ENCODE measurements around the gene SNN. TPM values are rescaled to one million over a fixed set of nuclear protein-coding genes. Genes with fewer than 3 reads are reported as not detected.

SNN gene
- total RNA-seq, 1 experiment from 2014 or later = 27.4 TPM

GRCh38 chr16:11717811-11718210, 49.6 kb downstream of the SNN start:
- Histone ChIP-seq H3K27ac (ENCODE audit: low read length) (peak overlapping the region; percentile 32), H2AFZ (ENCODE audit: low read length) (no peak overlapping the region), H3K9me2 (replicated peaks; ENCODE audit: insufficient read depth, low read length) (no peaks in the 10 kb centered on the region), H4K20me1 (ENCODE audit: insufficient read depth, low read depth, low read length) (no peaks in the 10 kb centered on the region; the same call in 1 of the 2 replicates), H3K36me3 (ENCODE audit: insufficient read depth, low read length) (peaks cover 39% of the 10 kb centered on the region), H3K4me3 (ENCODE audit: low read length) (no peak overlapping the region), H3K79me2 (ENCODE audit: low read length) (peaks cover 33% of the 10 kb centered on the region), H3K27me3 (ENCODE audit: low read length) (no peaks in the 10 kb centered on the region), H3K9ac (ENCODE audit: low read length) (no peak overlapping the region), H3K9me3 (ENCODE audit: low read length) (no peaks in the 10 kb centered on the region), H3K4me2 (ENCODE audit: low read depth, low read length, poor library complexity, severe bottlenecking) (no peak overlapping the region), H3K4me1 (ENCODE audit: low read length) (peaks cover 43% of the 10 kb centered on the region)
- no peak for DNase-seq

DNA sequence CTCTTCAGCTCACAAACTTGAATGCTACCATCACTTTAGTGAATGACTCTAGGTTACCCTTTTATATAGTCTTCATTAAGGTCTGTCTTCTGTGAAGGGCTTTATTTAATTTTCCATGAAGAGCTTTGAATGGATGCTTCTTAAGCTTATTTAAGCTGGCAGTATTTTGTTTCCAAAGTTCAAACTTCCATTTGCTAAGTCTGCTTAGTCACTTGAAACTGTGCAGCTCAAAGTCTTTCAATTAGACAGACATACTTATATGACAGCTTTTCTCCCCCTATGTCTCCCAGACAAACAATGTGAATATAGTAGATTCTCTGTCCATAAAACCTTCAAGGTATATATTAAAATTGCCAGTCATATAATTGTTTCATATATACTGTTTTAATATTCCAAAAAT, 50.9 kb downstream of the SNN start:
- no peaks in the 10 kb centered on the region for H3K9me3 ChIP-seq (ENCODE audit: low read length)
- H3K4me3 ChIP-seq (ENCODE audit: low read length) = no peak overlapping the region
- no peak overlapping the region for H2AFZ ChIP-seq (ENCODE audit: low read length)
- peaks cover 56% of the 10 kb centered on the region for H3K4me1 ChIP-seq (ENCODE audit: low read length)
- no peaks in the 10 kb centered on the region for H3K27me3 ChIP-seq (ENCODE audit: low read length)
- H3K79me2 ChIP-seq (ENCODE audit: low read length) = peaks cover 27% of the 10 kb centered on the region
- H3K36me3 ChIP-seq (ENCODE audit: insufficient read depth, low read length) = peaks cover 32% of the 10 kb centered on the region
- H3K4me2 ChIP-seq (ENCODE audit: low read depth, low read length, poor library complexity, severe bottlenecking) = no peak overlapping the region
- DNase-seq = no peak
- no peaks in the 10 kb centered on the region for H3K9me2 ChIP-seq (replicated peaks; ENCODE audit: insufficient read depth, low read length)
- H3K27ac ChIP-seq (ENCODE audit: low read length) = no peak overlapping the region
- H3K9ac ChIP-seq (ENCODE audit: low read length) = no peak overlapping the region
- no peaks in the 10 kb centered on the region for H4K20me1 ChIP-seq (ENCODE audit: insufficient read depth, low read depth, low read length)

- peaks cover 31% of the 10 kb centered on the region for H3K79me2 ChIP-seq (ENCODE audit: low read length)
These were observed 51.5 kb downstream of the SNN start for GRCh38 chr16:11719762-11720161.

GRCh38 chr16:11721781-11722467, 53.7 kb downstream of the SNN start:
- no peaks in the 10 kb centered on the region for H3K9me2 ChIP-seq (replicated peaks; ENCODE audit: insufficient read depth, low read length)
- H3K4me1 ChIP-seq (ENCODE audit: low read length) = peaks cover 44% of the 10 kb centered on the region
- no peaks in the 10 kb centered on the region for H3K9me3 ChIP-seq (ENCODE audit: low read length)
- no peaks in the 10 kb centered on the region for H3K27me3 ChIP-seq (ENCODE audit: low read length)
- H3K4me3 ChIP-seq (ENCODE audit: low read length) = no peak overlapping the region
- H3K27ac ChIP-seq (ENCODE audit: low read length) = peak overlapping the region; percentile 45
- H2AFZ ChIP-seq (ENCODE audit: low read length) = no peak overlapping the region
- H3K36me3 ChIP-seq (ENCODE audit: insufficient read depth, low read length) = peaks cover 29% of the 10 kb centered on the region
- H3K9ac ChIP-seq (ENCODE audit: low read length) = no peak overlapping the region
- peaks cover 25% of the 10 kb centered on the region for H3K79me2 ChIP-seq (ENCODE audit: low read length)
- no peaks in the 10 kb centered on the region for H4K20me1 ChIP-seq (ENCODE audit: insufficient read depth, low read depth, low read length)
- H3K4me2 ChIP-seq (ENCODE audit: low read depth, low read length, poor library complexity, severe bottlenecking) = peak overlapping the region; percentile 33
- no peak for DNase-seq

More at GRCh38 chr16:11719762-11720161, 51.5 kb downstream of the SNN start:
- H4K20me1 ChIP-seq (ENCODE audit: insufficient read depth, low read depth, low read length) = no peaks in the 10 kb centered on the region
- peaks cover 59% of the 10 kb centered on the region for H3K4me1 ChIP-seq (ENCODE audit: low read length)
- peaks cover 36% of the 10 kb centered on the region for H3K36me3 ChIP-seq (ENCODE audit: insufficient read depth, low read length)
- no peak overlapping the region for H3K27ac ChIP-seq (ENCODE audit: low read length)
- no peak overlapping the region for H3K4me2 ChIP-seq (ENCODE audit: low read depth, low read length, poor library complexity, severe bottlenecking)
- H3K9me2 ChIP-seq (replicated peaks; ENCODE audit: insufficient read depth, low read length) = no peaks in the 10 kb centered on the region
- no peaks in the 10 kb centered on the region for H3K9me3 ChIP-seq (ENCODE audit: low read length)
- no peak overlapping the region for H3K4me3 ChIP-seq (ENCODE audit: low read length)
- H3K27me3 ChIP-seq (ENCODE audit: low read length) = no peaks in the 10 kb centered on the region
- DNase-seq = no peak
- no peak overlapping the region for H3K9ac ChIP-seq (ENCODE audit: low read length)
- no peak overlapping the region for H2AFZ ChIP-seq (ENCODE audit: low read length)

GRCh38 chr16:11722468-11722808, 54.2 kb downstream of the SNN start:
- Histone ChIP-seq H3K9me2 (replicated peaks; ENCODE audit: insufficient read depth, low read length) (no peaks in the 10 kb centered on the region), H2AFZ (ENCODE audit: low read length) (no peak overlapping the region), H3K4me1 (ENCODE audit: low read length) (peaks cover 44% of the 10 kb centered on the region), H3K79me2 (ENCODE audit: low read length) (peaks cover 27% of the 10 kb centered on the region), H4K20me1 (ENCODE audit: insufficient read depth, low read depth, low read length) (no peaks in the 10 kb centered on the region), H3K27ac (ENCODE audit: low read length) (peak overlapping the region; percentile 45), H3K27me3 (ENCODE audit: low read length) (no peaks in the 10 kb centered on the region), H3K4me2 (ENCODE audit: low read depth, low read length, poor library complexity, severe bottlenecking) (peak overlapping the region; percentile 33), H3K9ac (ENCODE audit: low read length) (no peak overlapping the region), H3K9me3 (ENCODE audit: low read length) (no peaks in the 10 kb centered on the region), H3K36me3 (ENCODE audit: insufficient read depth, low read length) (peaks cover 29% of the 10 kb centered on the region), H3K4me3 (ENCODE audit: low read length) (no peak overlapping the region)
- no peak for DNase-seq

- Histone ChIP-seq H3K36me3 (ENCODE audit: insufficient read depth, low read length) (peaks cover 46% of the 10 kb centered on the region; the same call in 1 of the 2 replicates), H3K4me3 (ENCODE audit: low read length) (no peak overlapping the region), H3K4me1 (ENCODE audit: low read length) (peaks cover 30% of the 10 kb centered on the region), H2AFZ (ENCODE audit: low read length) (no peak overlapping the region), H3K27me3 (ENCODE audit: low read length) (no peaks in the 10 kb centered on the region), H3K9me3 (ENCODE audit: low read length) (no peaks in the 10 kb centered on the region), H3K27ac (ENCODE audit: low read length) (no peak overlapping the region), H3K9ac (ENCODE audit: low read length) (no peak overlapping the region), H4K20me1 (ENCODE audit: insufficient read depth, low read depth, low read length) (no peaks in the 10 kb centered on the region), H3K4me2 (ENCODE audit: low read depth, low read length, poor library complexity, severe bottlenecking) (no peak overlapping the region), H3K9me2 (replicated peaks; ENCODE audit: insufficient read depth, low read length) (no peaks in the 10 kb centered on the region), H3K79me2 (ENCODE audit: low read length) (peaks cover 46% of the 10 kb centered on the region)
- DNase-seq = no peak
These were observed 57.2 kb downstream of the SNN start for GRCh38 chr16:11725457-11725856.

DNA sequence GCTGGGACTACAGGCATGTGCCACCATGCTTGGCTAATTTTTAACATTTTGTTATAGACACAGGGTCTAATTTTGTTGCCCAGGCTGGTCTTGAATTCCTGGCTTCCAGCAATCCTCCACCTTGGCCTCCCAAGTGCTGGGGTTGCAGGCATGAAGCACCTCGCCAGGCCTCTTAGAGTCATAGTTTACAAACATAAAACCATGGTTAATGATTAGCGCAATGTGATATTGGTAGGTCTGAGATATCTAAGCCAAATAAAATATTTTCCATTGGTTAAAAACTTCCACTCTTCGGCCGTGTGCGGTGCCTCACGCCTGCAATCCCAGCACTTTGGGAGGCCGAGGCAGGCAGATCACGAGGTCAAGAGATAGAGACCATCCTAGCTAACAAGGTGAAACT, 57.8 kb downstream of the SNN start:
- no peak overlapping the region for H3K4me2 ChIP-seq (ENCODE audit: low read depth, low read length, poor library complexity, severe bottlenecking)

GRCh38 chr16:11727796-11728543, 59.7 kb downstream of the SNN start:
- no peak for DNase-seq
- Histone ChIP-seq H3K4me3 (ENCODE audit: low read length) (no peak overlapping the region), H3K4me2 (ENCODE audit: low read depth, low read length, poor library complexity, severe bottlenecking) (no peak overlapping the region), H3K27ac (ENCODE audit: low read length) (no peak overlapping the region), H3K4me1 (ENCODE audit: low read length) (peaks cover 20% of the 10 kb centered on the region), H3K9me2 (replicated peaks; ENCODE audit: insufficient read depth, low read length) (no peaks in the 10 kb centered on the region), H3K9me3 (ENCODE audit: low read length) (no peaks in the 10 kb centered on the region), H3K36me3 (ENCODE audit: insufficient read depth, low read length) (peaks cover 55% of the 10 kb centered on the region), H3K79me2 (ENCODE audit: low read length) (peaks cover 68% of the 10 kb centered on the region), H2AFZ (ENCODE audit: low read length) (no peak overlapping the region), H3K9ac (ENCODE audit: low read length) (no peak overlapping the region), H3K27me3 (ENCODE audit: low read length) (no peaks in the 10 kb centered on the region), H4K20me1 (ENCODE audit: insufficient read depth, low read depth, low read length) (no peaks in the 10 kb centered on the region)

More for the DNA sequence above, 57.8 kb downstream of the SNN start:
- H3K9me3 ChIP-seq (ENCODE audit: low read length) = no peaks in the 10 kb centered on the region
- H4K20me1 ChIP-seq (ENCODE audit: insufficient read depth, low read depth, low read length) = no peaks in the 10 kb centered on the region
- DNase-seq = no peak
- peaks cover 30% of the 10 kb centered on the region for H3K4me1 ChIP-seq (ENCODE audit: low read length)
- H3K27ac ChIP-seq (ENCODE audit: low read length) = no peak overlapping the region
- H3K27me3 ChIP-seq (ENCODE audit: low read length) = no peaks in the 10 kb centered on the region
- no peak overlapping the region for H3K4me3 ChIP-seq (ENCODE audit: low read length)
- H3K79me2 ChIP-seq (ENCODE audit: low read length) = peaks cover 49% of the 10 kb centered on the region
- no peak overlapping the region for H3K9ac ChIP-seq (ENCODE audit: low read length)
- peaks cover 48% of the 10 kb centered on the region; the same call in 1 of the 2 replicates for H3K36me3 ChIP-seq (ENCODE audit: insufficient read depth, low read length)
- no peaks in the 10 kb centered on the region for H3K9me2 ChIP-seq (replicated peaks; ENCODE audit: insufficient read depth, low read length)
- no peak overlapping the region for H2AFZ ChIP-seq (ENCODE audit: low read length)
